HT1080 (cell line): Measurements from ENCODE around the gene CA5A. TPM values are rescaled to one million over a fixed set of nuclear protein-coding genes. Genes with fewer than 3 reads are reported as not detected.
A peak's percentile ranks its signal among the peaks of the same experiment; 100 is the strongest.
"Not testable (repeated sequence)": the region's sequence is repeated elsewhere in the genome, so short reads cannot be mapped to it uniquely, and the experiment has no call there.

Experiments used
- DNase-seq: peaks from one replicate; pipeline ENCODE4 v3.0.0-alpha.2; 2015; ENCODE audit warnings: low read depth
- total RNA-seq: library from RNA; depleted of rRNA; stranded (reverse); fragments of >200 nt; shearing (Covaris generic); gene quantifications from 2 replicates; pipeline ENCODE4 v1.2.3, GENCODE V29; 2014

Gene CA5A
- total RNA-seq, 1 experiment from 2014 or later = not detected

DNA sequence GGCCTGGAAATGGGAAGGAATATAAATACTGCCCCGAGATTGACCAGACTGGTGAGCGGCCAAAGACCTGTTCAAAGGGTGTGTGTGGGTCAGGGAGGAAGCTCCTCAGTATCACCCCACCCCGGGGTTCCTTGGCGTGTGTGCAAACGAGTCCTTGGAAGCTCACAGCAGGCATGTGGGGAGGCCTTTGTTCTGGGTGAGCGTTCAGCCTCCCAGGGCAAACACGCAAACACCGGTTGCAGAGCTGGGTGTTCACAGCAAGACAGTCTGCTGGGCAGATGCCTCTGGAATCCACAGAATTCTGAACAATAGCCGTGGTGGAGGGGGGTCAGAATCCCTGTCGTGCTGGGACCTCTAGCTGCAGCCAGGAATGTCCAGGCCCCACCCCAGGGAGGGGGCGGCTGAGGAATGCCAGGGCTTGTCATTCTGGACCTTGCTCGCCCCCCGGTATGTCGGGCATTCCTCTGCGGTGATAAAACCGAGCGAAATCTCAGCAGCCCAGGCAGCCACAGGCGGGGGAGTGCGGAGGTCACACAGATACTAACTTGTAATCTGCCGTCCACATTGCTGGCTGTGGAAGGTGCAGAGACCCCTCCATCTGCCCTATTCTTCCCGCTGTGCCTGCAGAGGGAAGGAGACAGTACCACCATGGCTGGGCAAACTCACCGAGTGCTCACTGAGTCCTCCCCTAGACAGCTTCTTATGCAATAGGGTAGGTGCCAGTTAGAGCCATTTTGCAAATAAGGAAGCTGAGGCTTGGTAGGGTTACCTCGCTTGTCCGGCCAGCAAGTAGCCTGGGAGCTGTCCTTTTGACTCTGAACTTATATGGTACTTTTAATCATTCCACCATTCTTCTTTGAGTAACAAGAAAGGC, 65.7 kb downstream of the CA5A start:
- not testable (repeated sequence) for DNase-seq

DNA sequence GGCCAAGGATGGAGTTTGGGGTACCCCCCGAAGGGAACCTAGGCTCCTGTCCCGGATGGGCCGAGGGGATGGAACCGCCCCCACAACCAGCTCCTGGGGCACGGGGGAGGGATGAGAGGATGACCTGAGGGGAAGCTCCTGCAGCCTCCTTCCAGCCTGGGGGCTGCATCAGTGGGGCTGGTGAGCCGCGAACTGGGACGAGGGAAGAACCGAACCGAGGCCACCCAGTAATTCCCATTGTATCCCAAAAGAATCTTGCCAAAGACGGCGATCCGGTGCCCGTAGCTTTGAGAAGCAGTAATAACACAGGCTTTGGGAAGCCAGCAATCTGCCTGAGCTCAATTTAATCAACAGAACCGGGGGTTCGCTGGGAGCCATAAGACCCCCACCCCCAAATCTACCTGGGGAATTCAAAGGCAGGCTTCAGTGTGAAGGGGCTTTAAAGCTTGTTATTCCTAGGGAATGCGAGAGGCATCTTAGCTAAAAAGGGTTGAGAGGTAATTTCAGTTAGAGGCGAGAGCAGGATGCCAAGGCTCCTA, 66.4 kb downstream of the CA5A start:
- DNase-seq = not testable (repeated sequence)

DNA sequence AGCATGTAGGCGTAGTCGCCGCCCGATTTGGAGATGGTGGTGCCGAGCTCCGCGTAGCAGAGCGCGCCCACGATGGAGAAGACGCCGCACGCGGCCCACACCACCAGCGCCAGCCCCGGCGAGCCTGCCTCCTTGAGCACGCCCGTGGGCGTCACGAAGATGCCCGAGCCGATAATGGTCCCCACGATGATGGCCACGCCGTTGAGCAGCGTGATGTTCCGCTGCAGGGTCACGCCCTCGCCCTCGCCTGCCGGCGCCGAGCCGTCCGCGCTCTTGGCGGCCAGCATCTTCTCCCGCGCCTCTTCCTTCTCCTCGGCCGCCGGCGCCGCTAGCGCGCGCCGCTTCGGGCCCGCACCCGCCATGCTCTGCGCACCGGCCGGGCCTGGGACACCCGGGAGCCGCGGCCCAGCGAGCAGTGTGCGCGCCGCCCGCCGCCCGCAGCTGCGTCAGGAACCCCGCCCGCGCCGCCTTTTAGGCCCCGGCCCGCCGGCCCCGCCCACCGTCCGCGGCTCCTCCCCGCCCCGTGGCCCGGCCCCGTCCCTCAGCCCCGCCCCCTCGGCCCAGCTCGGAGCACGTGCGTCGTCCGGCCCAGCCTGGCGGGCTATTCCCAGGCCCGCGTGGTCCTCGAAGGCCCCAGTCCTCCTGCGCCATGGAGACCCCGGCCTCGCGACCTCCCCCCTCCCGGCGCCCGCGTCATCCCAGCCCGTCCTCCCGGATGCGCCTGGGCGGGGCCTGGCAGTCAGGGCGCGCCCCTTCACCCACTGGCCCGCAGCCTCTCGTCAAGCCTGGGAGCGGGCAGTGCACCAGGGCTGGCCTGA, 67.1 kb downstream of the CA5A start, which contains the start of gene SLC7A5:
SLC7A5 (minus strand) TSS at position 447 of the 818 bp plus-strand sequence; CDS start at position 362, 85 bp downstream.
- peak; percentile 36 for DNase-seq

DNA sequence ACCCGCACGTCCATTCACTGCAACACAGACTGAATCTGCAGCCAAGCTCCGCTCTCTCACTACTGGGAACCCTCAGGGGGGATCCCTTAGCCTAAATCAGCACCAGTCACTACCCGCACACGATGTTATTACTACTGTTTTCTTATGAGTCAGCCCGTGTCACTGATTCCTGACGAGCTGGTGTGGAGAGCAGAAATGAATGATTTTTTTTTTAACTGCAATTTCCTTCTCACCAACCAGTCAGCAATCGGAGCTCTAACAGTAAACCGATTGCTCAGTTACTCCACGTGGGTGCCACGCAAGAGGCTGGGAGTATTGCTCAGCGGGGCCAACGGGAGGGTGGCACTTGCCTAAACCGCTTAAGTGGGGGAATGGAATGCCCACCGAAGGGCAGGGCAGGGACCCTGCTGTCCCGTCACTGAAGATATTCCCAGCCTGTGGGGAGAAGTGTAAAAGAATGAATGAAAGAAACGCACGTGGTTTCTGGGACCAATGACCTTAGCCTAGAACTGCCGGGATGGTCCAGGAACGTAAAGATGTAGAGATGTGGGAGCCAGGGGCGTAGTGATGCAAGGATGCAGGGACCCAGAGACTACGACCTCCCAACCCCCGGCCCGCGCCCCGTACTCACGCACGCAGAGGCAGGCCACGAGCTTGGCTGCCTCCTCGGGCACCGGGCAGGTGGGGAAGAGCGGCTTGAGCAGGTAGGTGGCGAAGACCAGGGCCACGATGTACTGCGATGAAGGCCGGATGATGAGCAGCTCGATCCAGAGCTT, 67.9 kb downstream of the CA5A start:
- DNase-seq = peak; percentile 94

DNA sequence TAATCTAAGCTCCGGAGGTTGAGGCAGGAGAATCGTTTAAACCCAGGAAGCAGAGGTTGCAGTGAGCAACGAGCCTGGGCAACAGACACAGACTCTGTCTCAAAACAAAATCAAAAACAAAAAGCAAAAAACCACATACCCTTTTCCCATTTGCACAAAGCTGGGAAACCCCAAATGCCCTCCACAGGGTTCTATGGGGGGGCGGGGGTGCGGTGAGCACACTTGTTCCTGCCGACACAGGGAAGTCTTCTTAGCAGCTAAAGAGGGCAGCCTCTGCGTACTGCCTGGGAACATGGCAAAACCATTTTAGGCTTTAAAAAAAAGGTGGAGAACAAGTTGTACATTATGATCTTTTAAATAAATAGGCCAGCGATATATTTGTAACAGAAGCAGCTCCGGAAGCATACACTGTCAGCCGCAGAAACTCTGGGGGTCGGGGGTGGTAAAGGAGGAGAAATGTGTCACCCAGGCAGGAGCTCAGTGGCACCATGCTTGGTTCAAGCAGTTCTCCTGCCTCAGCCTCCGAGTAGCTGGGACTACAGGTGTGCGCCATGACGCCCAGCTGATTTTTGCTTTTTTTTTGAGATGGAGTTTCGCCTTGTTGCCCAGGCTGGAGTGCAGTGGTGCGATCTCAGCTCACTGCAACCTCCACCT, 70.3 kb downstream of the CA5A start:
- DNase-seq = not testable (repeated sequence)

DNA sequence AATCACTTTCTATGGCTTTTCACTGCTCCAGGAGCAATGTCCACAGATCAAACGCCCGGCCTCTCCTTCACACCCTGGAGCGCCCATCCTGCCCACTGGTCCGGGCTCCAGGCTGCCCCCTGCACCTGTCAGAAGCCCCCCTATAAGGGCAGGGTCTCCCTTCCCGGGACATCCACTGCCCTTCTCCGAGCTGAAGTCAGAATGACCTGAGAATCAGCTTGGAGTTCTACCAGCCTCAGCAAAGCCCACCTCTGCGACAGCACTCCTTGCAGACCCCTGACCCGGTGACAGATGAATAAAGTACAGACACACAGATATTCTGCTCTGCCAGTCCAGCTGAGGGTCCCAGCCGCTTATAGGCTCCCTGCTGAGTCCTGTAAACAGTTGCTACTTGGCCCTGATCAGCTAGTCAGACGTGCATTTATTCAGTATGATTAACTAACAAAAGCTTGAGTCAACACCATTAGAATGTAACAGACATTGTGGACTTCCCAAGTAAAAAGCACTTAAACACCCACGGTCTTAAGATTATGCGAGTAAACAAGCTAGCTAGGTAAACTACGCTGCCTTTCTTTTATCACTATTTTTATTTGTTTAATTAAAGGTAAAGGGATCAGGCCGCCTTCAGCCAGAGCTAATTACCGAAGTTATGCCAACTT, 71.9 kb downstream of the CA5A start:
- no peak for DNase-seq

DNA sequence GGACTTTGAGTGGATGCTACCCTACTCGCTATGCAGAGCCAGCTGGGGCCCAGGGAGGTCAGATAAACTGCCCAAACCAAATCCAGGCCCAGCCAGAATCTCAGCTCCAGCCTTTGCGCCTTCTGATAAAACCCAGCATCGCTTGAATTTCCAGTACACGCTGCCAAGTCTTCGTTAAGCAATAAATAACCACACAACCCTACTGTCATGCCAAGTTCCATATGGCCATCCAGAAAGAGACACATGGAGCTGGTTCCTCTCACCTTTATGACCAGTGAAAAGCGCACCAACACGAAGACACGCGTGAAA, 73.0 kb downstream of the CA5A start:
- not testable (repeated sequence) for DNase-seq

DNA sequence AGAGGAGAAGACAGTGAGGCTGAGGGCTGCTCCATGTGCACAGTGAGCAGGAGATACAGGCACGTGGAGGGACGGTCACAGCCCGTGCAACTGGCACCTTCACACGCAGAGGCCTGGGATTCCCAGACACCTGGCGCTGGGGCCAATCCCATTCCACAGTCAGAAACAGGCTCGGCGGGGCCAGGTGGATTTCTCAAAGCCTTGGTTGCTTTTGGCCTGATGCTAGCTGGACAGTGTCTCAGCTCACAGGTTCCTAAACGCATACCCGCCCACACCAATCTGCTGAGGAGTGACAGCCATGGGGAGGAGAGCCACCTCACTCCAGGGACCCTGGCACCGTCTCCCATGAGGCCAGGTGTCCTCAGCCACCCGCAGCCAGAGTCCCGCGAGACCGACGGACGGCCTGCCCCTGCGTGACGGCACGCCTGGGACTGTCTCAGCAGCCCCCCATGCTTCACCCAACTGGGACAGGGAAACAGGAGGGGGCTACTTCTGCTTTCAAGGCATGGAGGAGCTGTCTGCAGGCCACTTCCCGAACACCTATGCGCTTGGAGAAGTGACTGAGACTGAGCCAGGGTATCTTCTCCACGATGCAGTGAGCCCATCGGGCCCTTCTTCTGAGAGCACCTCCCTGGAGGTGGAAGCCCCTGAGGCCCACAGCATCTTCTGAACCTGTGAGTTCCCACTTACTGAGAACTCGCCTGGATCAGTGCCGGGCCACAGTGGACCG, 73.6 kb downstream of the CA5A start:
- not testable (repeated sequence) for DNase-seq

DNA sequence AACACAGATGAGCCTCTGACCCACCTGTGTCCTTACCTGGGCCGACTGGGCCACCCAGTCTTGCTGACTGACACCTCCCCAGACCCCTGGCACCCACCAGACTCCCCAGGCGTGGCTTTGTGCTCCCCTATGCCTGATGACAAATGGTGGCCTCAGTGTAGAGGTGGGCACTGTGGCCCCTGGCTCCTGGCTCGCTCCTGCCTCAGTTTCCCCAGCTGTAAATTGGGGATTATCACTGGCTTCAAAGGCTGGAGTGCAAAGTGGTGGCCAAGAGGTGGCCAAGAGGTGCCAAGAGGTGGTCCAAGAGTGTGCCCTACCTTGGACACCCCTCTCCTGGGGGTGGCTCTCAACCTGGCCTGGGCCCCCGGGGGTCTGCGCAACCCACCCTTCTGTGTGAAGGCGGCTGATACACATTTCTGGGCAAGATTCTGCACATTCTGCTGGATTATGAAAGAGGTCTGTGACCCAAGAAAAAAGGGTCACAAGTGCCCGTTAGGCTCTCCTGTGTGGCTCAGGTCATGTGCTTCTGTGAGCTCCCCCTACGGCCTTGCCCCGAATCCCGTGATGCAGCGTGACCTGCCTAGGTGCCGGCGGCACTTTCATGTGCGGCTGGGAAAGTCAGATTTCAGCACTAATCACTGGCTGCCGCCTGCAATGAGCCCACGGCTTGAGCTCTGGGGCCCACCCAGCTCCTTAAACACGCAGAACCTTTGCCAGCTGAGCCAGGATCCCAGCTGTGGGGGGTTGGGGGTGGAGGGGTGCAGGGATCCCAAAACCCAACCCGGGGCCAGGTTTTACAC, 74.8 kb downstream of the CA5A start:
- DNase-seq = not testable (repeated sequence)

DNA sequence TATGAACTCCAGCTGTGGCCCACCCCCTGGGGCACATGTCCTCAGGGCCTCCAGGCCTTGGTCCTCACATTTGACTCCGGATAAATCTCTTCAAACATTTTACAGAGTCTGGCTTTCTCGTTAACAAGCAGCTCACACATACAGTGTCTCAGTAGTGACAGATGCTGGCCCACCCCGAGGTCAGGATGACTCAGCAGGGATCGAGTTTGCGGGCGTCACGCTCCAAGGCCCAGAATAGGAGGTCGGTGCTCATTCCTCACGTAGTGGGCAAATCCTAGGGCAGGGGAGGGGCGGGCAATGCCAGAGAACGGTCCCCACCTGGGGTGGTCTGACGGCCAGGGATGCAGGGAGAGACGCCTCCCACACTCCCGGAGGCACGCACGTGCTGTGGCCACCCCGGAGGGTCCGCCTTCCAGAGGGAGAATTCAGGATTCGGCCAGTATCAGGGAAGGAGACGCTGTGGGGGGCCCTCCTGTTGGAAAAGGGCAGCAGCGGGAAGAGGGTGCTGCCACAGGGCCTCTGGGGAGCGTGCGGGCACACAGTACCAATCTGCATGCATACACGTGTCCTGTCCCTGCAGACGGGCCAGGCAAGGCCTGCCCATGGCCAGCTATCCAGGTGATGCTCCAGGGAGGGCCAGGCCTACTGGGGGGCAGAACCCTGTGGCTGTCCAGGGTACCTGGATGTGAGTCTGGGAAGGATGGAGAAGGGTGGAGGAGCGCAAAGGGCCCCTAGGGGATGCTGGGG, 75.6 kb downstream of the CA5A start:
- DNase-seq = peak; percentile 76

DNA sequence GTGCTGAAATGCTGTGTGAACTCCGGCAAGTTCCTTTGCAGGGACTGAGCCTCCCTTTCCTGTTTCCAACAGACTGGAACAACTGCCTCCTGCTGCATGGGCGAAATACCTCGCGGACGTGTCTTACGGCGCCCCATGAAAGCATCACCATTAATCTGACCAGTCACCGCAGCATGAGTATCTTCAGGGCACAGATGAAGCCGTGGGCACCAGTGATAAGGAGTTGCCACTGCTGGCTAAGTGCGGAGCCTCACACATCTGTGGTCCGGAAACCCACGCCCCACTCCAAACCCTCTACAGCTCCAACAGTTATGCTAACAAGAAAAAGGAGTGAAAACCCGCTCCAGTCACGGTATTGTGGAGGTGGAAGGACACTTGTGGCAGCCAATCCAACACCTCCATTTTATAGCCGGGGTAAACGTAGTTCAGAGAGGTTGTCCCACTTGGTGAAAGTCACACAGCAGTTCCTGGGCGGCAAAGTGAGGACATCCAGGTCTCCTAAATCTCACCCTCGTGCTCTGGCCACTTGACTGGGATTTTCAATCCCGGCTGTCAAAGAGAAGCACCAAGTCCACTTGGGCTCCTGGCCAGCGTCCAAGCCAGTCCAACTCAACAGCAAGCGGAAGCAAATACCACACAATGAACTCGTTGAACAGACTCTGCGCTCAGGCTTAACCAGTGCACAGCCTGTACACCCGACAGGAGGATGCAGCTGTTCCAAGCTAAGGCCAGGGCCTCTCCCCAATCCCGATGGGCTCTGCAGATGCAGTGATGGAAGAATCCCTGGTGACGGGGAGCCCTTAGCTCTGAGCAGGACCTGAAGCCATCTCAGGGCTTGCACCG, 78.0 kb downstream of the CA5A start:
- DNase-seq = not testable (repeated sequence)

DNA sequence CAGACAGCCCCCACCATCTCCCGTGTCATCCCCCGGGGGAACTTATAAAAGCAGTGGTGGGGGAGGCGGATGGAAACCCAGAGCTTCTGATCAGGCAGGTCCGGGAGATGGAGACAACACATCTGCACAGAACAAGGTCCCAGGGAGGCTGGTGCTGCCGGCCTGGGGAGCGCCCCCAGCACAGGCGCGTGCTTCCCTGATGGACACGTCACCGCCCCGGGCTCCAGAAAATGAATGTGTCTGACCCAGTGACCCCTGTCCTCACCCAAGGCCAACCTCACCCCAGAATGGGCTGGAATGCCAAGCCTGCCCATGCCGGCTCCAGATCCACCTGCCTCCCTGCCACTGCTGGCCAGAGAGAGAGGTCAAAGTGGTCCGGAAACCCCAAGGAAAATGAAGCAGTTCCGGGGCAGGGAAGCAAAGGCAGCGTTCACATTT, 79.5 kb downstream of the CA5A start:
- DNase-seq = no peak

DNA sequence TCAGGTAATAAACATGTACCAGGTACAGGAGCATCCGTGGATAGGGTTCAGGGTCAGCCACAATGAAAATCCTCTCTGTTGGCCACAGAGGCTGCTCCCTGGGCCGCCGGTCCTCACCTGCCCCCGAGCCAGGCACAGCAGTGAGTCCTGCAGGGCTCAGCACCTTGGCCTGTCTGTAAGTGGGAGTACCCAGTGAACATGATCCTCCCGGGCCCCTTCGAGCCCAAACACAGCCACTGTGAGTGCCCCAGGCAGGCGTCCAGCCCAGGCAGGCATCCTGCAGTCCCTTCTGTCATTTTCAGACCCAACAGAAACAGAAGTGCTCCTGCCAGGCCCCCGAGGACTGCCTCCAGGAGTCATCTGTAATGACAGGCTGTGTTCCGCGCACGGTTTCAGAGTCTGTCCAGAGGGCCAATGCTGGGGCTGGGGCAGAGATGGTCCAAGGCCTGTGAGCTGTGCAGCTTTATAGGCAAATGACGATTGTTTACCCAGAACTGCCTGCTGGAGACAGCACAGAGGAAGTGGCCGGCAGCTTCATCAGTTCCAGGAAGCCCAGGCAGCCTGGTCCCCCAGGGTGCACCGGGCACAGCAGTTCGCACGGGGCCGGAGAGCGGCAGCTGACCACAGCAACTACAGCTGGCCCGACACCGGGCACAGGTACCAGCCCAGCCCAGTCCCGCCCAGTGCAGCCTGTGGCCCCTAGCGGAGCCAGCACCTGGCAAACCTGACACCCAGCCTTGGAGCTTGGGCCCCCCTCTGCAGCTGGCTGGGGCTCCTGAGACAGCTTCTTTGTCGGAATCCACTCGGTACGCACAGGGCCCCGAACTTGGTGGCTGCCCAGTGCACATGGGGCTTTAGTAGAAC, 80.2 kb downstream of the CA5A start:
- DNase-seq = peak; percentile 20

DNA sequence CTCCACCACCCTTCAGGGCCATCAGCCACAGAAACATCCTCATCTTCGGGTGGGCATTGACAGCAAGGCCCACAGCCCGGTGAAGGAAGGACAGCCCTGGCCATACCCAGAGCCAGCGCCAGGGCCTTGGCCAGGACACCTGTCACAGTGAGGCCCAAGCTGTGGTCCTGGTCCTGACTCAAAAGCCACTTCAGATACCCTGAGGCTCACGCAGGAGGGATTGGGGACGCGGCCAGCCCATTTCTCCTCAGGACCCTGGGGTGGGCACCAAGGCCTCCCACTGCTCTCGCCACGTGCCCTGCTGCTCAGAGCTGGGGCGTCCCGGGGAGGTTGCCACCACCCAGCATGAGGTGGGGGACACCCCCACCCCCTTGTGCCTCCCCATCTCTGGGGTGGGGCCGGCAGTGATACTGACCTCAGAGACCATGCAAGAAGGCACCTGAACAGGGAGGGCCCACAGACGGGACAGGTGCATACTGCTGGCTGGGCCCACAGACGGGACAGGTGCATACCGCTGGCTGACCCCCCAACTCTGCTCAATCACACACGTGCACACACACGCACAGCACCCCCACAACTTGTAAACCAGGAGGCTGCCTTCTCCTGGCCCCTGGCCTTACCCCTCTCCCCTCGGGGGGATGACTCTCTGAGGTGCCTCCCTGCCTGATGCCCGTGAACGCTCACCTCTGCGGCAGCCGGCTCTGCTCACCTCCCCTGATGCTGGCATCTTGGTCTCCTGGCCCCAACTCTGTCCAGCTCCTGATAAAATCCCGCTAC, 81.2 kb downstream of the CA5A start:
- no peak for DNase-seq
